Suprapubic skin (tissue), 4 donors: ENCODE results near the gene CCDC85B. TPM values are rescaled to one million over a fixed set of nuclear protein-coding genes. Genes with fewer than 3 reads are reported as not detected.

Experiments
- DNase-seq, 2 donors: peaks; one replicate each; pipeline ENCODE4 v3.0.0-alpha.2; 2019; ENCODE audit warnings: low spot score in 2 of 2
- H3K27ac ChIP-seq: fragments of 200-600 bp; sonication (generic); one replicate; pipeline ENCODE4 v1.5.1; 2019
- H3K27me3 ChIP-seq: fragments of 200-600 bp; sonication (generic); one replicate; pipeline ENCODE4 v1.5.1; 2019
- H3K36me3 ChIP-seq: fragments of 200-600 bp; sonication (generic); one replicate; pipeline ENCODE4 v1.5.1; 2019
- H3K4me1 ChIP-seq: fragments of 200-600 bp; sonication (generic); one replicate; pipeline ENCODE4 v1.5.1; 2019
- H3K4me3 ChIP-seq: fragments of 200-600 bp; sonication (generic); one replicate; pipeline ENCODE4 v1.5.1; 2019; ENCODE audit warnings: mild to moderate bottlenecking
- H3K9me3 ChIP-seq: fragments of 200-600 bp; sonication (generic); one replicate; pipeline ENCODE4 v1.5.1; 2019
- CTCF ChIP-seq, 2 donors: fragments of 200-600 bp in 1 of 2; fragments of 450-650 bp in 1 of 2; sonication (generic) in 1 of 2; IDR thresholded peaks; one replicate each; pipeline ENCODE4 v1.5.1; 2016 to 2019; ENCODE audit warnings: antibody characterized with exemption in 2 of 2, mild to moderate bottlenecking in 1 of 2, moderate library complexity in 1 of 2
- EP300 ChIP-seq: sonication (generic); formaldehyde crosslinking; IDR thresholded peaks from one replicate; pipeline ENCODE4 v1.6.1; 2017; ENCODE audit warnings: antibody characterized with exemption
- POLR2A ChIP-seq, 2 donors: fragments of 450-650 bp; IDR thresholded peaks; one replicate each; pipeline ENCODE4 v1.6.1; 2017; ENCODE audit warnings: antibody characterized with exemption in 2 of 2, mild to moderate bottlenecking in 2 of 2, moderate library complexity in 2 of 2
- POLR2AphosphoS5 ChIP-seq, 3 donors: sonication (generic); formaldehyde crosslinking; IDR thresholded peaks; one replicate each; pipeline ENCODE4 v1.6.1; 2017; ENCODE audit warnings: antibody characterized with exemption in 3 of 3
- WGBS: methylation state at CpG from one replicate; pipeline ENCODE4 v1.1.5; 2018; 5-methylcytosine and 5-hydroxymethylcytosine counted together
- total RNA-seq, 4 donors: library from RNA; depleted of rRNA; stranded (reverse); fragments of >200 nt; gene quantifications; one replicate each; pipeline ENCODE4 v1.1.0, GENCODE V29; 2016

Gene CCDC85B
- total RNA-seq, 4 donors from 2014 or later = 16.0 to 35.8 (median 28.0) TPM

GRCh38 chr11:65927904-65928397, 37.5 kb downstream of the CCDC85B start:
- H3K4me1 ChIP-seq = peaks cover 2% of the 10 kb centered on the region
- no peak for DNase-seq
- H3K9me3 ChIP-seq = no peaks in the 10 kb centered on the region
- 56% methylated on average over 9 of the region's 9 CpGs for WGBS
- H3K27ac ChIP-seq = no peak overlapping the region
- TF ChIP-seq EP300 = no peak
- TF ChIP-seq POLR2A (IDR thresholded peaks at IDR 0.05) = no peak
- no peak for TF ChIP-seq CTCF (IDR thresholded peaks at IDR 0.05)
- no peak for TF ChIP-seq POLR2AphosphoS5 (IDR thresholded peaks at IDR 0.05)
- no peaks in the 10 kb centered on the region for H3K27me3 ChIP-seq
- peaks cover 9% of the 10 kb centered on the region for H3K36me3 ChIP-seq
- H3K4me3 ChIP-seq = no peak overlapping the region

- Histone ChIP-seq H3K4me3 (no peak overlapping the region), H3K9me3 (no peaks in the 10 kb centered on the region), H3K27ac (no peak overlapping the region), H3K36me3 (peaks cover 6% of the 10 kb centered on the region), H3K27me3 (no peaks in the 10 kb centered on the region), H3K4me1 (no peaks in the 10 kb centered on the region)
- DNase-seq = no peak
- no peak for TF ChIP-seq CTCF (IDR thresholded peaks at IDR 0.05)
- TF ChIP-seq EP300 = no peak
- TF ChIP-seq POLR2A (IDR thresholded peaks at IDR 0.05) = no peak
- TF ChIP-seq POLR2AphosphoS5 (IDR thresholded peaks at IDR 0.05) = no peak
- 76% methylated on average over 6 of the region's 6 CpGs for WGBS
These were observed 38.2 kb downstream of the CCDC85B start for GRCh38 chr11:65928667-65929066.

GRCh38 chr11:65931773-65932557, 41.5 kb downstream of the CCDC85B start:
- DNase-seq = no peak
- WGBS = 67% methylated on average over 13 of the region's 13 CpGs
- no peaks in the 10 kb centered on the region for H3K27me3 ChIP-seq
- TF ChIP-seq POLR2A (IDR thresholded peaks at IDR 0.05) (no peak), POLR2AphosphoS5 (IDR thresholded peaks at IDR 0.05) (no peak), EP300 (no peak), CTCF (IDR thresholded peaks at IDR 0.05) (no peak)
- no peaks in the 10 kb centered on the region for H3K36me3 ChIP-seq
- no peak overlapping the region for H3K4me3 ChIP-seq
- H3K4me1 ChIP-seq = no peaks in the 10 kb centered on the region
- H3K27ac ChIP-seq = no peak overlapping the region
- H3K9me3 ChIP-seq = no peaks in the 10 kb centered on the region

GRCh38 chr11:65932558-65932919, 42.1 kb downstream of the CCDC85B start:
- H3K27me3 ChIP-seq = no peaks in the 10 kb centered on the region
- H3K4me3 ChIP-seq = no peak overlapping the region
- H3K9me3 ChIP-seq = no peaks in the 10 kb centered on the region
- no peak overlapping the region for H3K27ac ChIP-seq
- TF ChIP-seq EP300 (no peak), CTCF (IDR thresholded peaks at IDR 0.05) (no peak), POLR2A (IDR thresholded peaks at IDR 0.05) (no peak), POLR2AphosphoS5 (IDR thresholded peaks at IDR 0.05) (no peak)
- no peaks in the 10 kb centered on the region for H3K36me3 ChIP-seq
- H3K4me1 ChIP-seq = no peaks in the 10 kb centered on the region
- DNase-seq = no peak
- WGBS = 41% methylated on average over 9 of the region's 9 CpGs

GRCh38 chr11:65934014-65934413, 43.5 kb downstream of the CCDC85B start:
- no peaks in the 10 kb centered on the region for H3K36me3 ChIP-seq
- no peaks in the 10 kb centered on the region for H3K9me3 ChIP-seq
- no peaks in the 10 kb centered on the region for H3K4me1 ChIP-seq
- 76% methylated on average over 4 of the region's 4 CpGs for WGBS
- H3K4me3 ChIP-seq = no peak overlapping the region
- no peak for TF ChIP-seq EP300
- no peak for TF ChIP-seq POLR2AphosphoS5 (IDR thresholded peaks at IDR 0.05)
- no peak for TF ChIP-seq POLR2A (IDR thresholded peaks at IDR 0.05)
- TF ChIP-seq CTCF (IDR thresholded peaks at IDR 0.05) = no peak
- no peaks in the 10 kb centered on the region for H3K27me3 ChIP-seq
- no peak overlapping the region for H3K27ac ChIP-seq
- no peak for DNase-seq
